IPS DF 6.9 (cell line): ENCODE measurements around the gene JPH3.

Experiments used
- DNase-seq: peaks from one replicate; pipeline ENCODE4 v3.0.0-alpha.2; 2013; ENCODE audit warnings: low read depth, low spot score
- H3K27ac ChIP-seq: one replicate; pipeline ENCODE4 v1.5.1; 2013; ENCODE audit warnings: low read length, control low read depth
- H3K27me3 ChIP-seq: 2 replicates; pipeline ENCODE4 v1.6.1; 2013; ENCODE audit warnings: mild to moderate bottlenecking, low read length; ENCODE audit not compliant: control insufficient read depth, insufficient read depth
- H3K36me3 ChIP-seq: 2 replicates; pipeline ENCODE4 v1.6.1; 2013; ENCODE audit warnings: low read length; ENCODE audit not compliant: control insufficient read depth, insufficient read depth
- H3K4me1 ChIP-seq: 2 replicates; pipeline ENCODE4 v1.6.1; 2013; ENCODE audit warnings: low read length; ENCODE audit not compliant: control insufficient read depth, insufficient read depth
- H3K4me3 ChIP-seq: 2 replicates; pipeline ENCODE4 v1.5.1; 2013; ENCODE audit warnings: mild to moderate bottlenecking, low read length
- H3K9me3 ChIP-seq: 2 replicates; pipeline ENCODE4 v1.6.1; 2013; ENCODE audit warnings: low read length, inconsistent platforms; ENCODE audit not compliant: control insufficient read depth, insufficient read depth
- WGBS: extraction: QIAGEN DNeasy Blood & Tissue Kit; methylation state at CpG from one replicate; pipeline ENCODE4 v1.1.7; 2013; ENCODE audit warnings: mixed read lengths, missing lambda C conversion rate; ENCODE audit not compliant: insufficient read length, insufficient coverage; 5-methylcytosine and 5-hydroxymethylcytosine counted together

Gene JPH3

GRCh38 chr16:87602001-87602775, at the start of gene JPH3:
JPH3 (plus strand) TSS chr16:87602508; CDS start chr16:87603147, 639 bp downstream.
- Histone ChIP-seq H3K27ac (no peak within 1 kb of the TSS), H3K9me3 (no peaks in the 10 kb centered on the region), H3K4me3 (peak within 1 kb of the TSS; percentile 75), H3K36me3 (no peaks in the 10 kb centered on the region), H3K4me1 (no peaks in the 10 kb centered on the region), H3K27me3 (no peaks in the 10 kb centered on the region)
- WGBS, result no CpG with 5 or more reads among the region's 122 CpGs
- DNase-seq, result peak; percentile 61

GRCh38 chr16:87552772-87553573, 49.3 kb upstream of the JPH3 start:
- Histone ChIP-seq H3K4me1 (0 out of 2 replicates have a peak, but pooled peaks cover 1% of the 10 kb centered on the region), H3K9me3 (no peaks in the 10 kb centered on the region), H3K27me3 (no peaks in the 10 kb centered on the region), H3K4me3 (no peak overlapping the region), H3K27ac (no peak overlapping the region), H3K36me3 (no peaks in the 10 kb centered on the region)
- no CpG with 5 or more reads among the region's 18 CpGs for WGBS
- no peak for DNase-seq

GRCh38 chr16:87554754-87555427, 47.4 kb upstream of the JPH3 start:
- Histone ChIP-seq H3K27ac (no peak overlapping the region), H3K36me3 (no peaks in the 10 kb centered on the region), H3K4me3 (no peak overlapping the region), H3K27me3 (no peaks in the 10 kb centered on the region), H3K9me3 (no peaks in the 10 kb centered on the region), H3K4me1 (0 out of 2 replicates have a peak, but pooled peaks cover 1% of the 10 kb centered on the region)
- no CpG with 5 or more reads among the region's 22 CpGs for WGBS
- DNase-seq, result no peak

DNA sequence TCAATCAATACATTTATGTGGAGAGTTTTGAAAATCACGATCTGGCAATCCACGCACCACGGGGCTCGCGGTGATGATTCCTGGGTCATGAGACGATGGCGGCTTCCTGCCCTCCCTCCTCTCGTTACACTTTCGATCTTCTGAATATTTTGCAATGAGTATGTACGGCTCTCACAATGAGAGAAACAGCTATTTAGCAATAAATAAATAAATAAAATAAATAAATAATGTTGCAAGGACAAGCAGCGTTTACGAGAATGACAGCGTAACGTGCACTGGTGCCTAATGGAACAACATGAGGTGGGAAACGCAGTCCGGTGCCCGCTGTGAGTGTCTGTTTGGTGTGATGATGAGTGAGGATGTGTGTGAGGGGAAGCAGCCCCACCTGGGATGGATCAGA, 46.7 kb upstream of the JPH3 start:
- Histone ChIP-seq H3K27me3 (no peaks in the 10 kb centered on the region), H3K36me3 (no peaks in the 10 kb centered on the region)

DNA sequence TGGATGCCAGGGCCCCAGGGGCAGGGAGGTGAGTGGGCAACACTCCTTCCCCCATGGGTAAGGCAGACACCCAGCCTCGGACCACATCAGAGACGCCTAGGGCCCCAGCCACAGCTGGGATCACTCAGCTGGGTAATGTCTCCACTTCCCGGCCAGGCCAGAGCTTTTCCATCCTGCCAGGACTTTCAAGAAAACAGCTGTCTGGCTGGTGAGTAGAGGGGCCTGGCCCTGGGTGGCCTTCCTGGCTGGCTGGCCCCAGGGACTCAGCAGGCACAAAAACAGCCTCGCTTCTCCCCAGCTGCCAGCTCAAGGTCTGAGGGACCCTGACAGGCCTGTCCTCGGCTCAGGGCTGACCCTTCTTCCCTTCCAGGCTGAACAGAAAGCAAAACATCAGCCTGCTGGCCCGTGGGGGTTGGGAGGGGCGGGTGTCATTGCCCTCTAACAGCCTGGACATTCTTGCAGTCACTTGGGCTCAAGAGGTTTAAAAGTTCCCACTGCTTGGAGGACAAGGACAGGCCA, 45.3 kb upstream of the JPH3 start:
- Histone ChIP-seq H3K27ac (no peak overlapping the region), H3K9me3 (no peaks in the 10 kb centered on the region)

More for the DNA sequence above, 46.7 kb upstream of the JPH3 start:
- no peak overlapping the region for H3K4me3 ChIP-seq
- DNase-seq, result no peak
- H3K4me1 ChIP-seq, result no peaks in the 10 kb centered on the region
- no peak overlapping the region for H3K27ac ChIP-seq
- H3K9me3 ChIP-seq, result no peaks in the 10 kb centered on the region
- WGBS, result no CpG with 5 or more reads among the region's 17 CpGs

GRCh38 chr16:87558682-87559081, 43.6 kb upstream of the JPH3 start:
- Histone ChIP-seq H3K4me3 (no peak overlapping the region), H3K9me3 (no peaks in the 10 kb centered on the region), H3K27me3 (no peaks in the 10 kb centered on the region), H3K27ac (no peak overlapping the region), H3K36me3 (no peaks in the 10 kb centered on the region), H3K4me1 (no peaks in the 10 kb centered on the region)
- no peak for DNase-seq
- WGBS, result 100% methylated on average over 2 of the region's 3 CpGs

More for the DNA sequence above, 45.3 kb upstream of the JPH3 start:
- no peak for DNase-seq
- Histone ChIP-seq H3K36me3 (no peaks in the 10 kb centered on the region), H3K4me3 (no peak overlapping the region), H3K27me3 (no peaks in the 10 kb centered on the region), H3K4me1 (no peaks in the 10 kb centered on the region)
- WGBS, result no CpG with 5 or more reads among the region's 7 CpGs

DNA sequence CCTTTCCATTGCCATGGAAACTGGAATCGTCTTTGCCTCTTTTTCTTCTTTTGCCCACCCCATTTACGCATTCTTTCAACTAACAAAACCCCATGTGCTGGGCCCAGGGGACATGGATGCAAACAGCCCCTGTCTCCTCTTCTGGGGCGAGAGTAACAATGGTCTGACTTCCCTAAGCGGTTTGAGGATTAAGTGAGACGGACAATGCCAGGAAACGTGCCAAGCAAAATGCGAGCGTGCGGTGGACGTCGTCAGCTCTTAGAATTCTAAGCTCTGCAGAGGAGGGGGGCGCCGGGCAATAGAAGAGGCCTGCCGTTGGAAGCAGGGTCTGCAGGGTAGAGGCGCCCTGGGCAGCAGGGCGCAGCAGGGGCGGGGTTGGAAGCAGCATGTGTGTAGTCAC, 42.4 kb upstream of the JPH3 start:
- DNase-seq, result no peak
- Histone ChIP-seq H3K36me3 (no peaks in the 10 kb centered on the region), H3K27ac (no peak overlapping the region), H3K4me3 (no peak overlapping the region), H3K27me3 (no peaks in the 10 kb centered on the region), H3K9me3 (no peaks in the 10 kb centered on the region), H3K4me1 (no peaks in the 10 kb centered on the region)
- no CpG with 5 or more reads among the region's 17 CpGs for WGBS

DNA sequence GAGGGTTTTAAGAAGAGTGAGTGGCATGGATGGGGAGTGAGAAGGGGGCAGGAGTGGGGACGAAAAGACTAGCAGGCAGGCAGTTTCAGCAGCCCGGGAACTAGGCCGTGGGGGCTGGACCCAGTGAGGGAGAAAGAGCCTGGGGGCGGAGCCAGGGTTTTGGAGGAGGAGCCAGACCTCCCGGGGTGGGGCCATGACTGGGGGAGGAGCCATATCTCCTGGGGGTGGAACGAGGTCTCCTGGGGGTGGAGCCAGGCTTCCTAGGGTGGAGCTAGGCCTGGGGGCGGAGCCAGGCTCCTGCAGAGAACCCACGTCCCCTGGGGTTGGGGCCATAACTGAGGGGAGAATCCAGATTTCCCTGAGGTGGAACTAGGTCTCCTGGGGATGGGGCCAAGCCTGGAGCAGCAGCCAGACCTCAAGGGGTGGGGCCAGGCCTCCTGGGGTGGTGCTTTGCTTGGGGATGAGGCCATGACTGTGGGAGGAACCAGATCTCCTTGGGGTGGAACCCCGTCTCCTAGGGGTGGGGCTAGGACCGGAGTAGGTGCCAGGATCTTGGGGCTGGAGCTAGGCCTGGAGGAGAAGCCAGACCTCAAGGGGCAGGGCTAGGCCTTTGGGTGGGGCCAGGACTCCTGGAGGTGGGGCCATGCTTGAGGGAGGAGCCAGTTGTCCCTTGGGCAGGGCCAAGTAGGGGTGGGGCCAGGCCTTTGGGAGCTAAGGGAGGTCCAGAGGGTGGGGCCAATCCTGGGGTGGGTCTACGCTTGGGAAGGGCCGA, 41.7 kb upstream of the JPH3 start:
- Histone ChIP-seq H3K27ac (no peak overlapping the region), H3K4me3 (no peak overlapping the region), H3K4me1 (no peaks in the 10 kb centered on the region), H3K36me3 (no peaks in the 10 kb centered on the region), H3K27me3 (no peaks in the 10 kb centered on the region), H3K9me3 (no peaks in the 10 kb centered on the region)
- DNase-seq, result no peak
- no CpG with 5 or more reads among the region's 12 CpGs for WGBS

GRCh38 chr16:87561200-87562105, 40.9 kb upstream of the JPH3 start:
- no peaks in the 10 kb centered on the region for H3K4me1 ChIP-seq
- no CpG with 5 or more reads among the region's 29 CpGs for WGBS
- H3K9me3 ChIP-seq, result no peaks in the 10 kb centered on the region
- H3K27me3 ChIP-seq, result no peaks in the 10 kb centered on the region
- H3K27ac ChIP-seq, result no peak overlapping the region
- no peak overlapping the region for H3K4me3 ChIP-seq
- H3K36me3 ChIP-seq, result no peaks in the 10 kb centered on the region
- no peak for DNase-seq
